Measurements from ENCODE around the gene GIT1. TPM values are rescaled to one million over a fixed set of nuclear protein-coding genes. Genes with fewer than 3 reads are reported as not detected.

The GIT1 gene
- total RNA-seq, 2 experiments from 2014 or later: 44.3 to 60.2 TPM

- intact Hi-C loops (cut with micrococcal nuclease; ENCODE audit: unreplicated experiment): no loop called here
- Histone ChIP-seq H3K4me2 (ENCODE audit: low read length) (peak overlapping the region; percentile 83), H2AFZ (ENCODE audit: low read length) (no peak overlapping the region), H3K79me2 (ENCODE audit: insufficient read depth, low read depth, low read length) (no peaks in the 10 kb centered on the region), H3K9me2 (ENCODE audit: insufficient read depth, low read length) (no peaks in the 10 kb centered on the region), H4K20me1 (ENCODE audit: insufficient read depth, low read length) (no peaks in the 10 kb centered on the region), H3K36me3 (ENCODE audit: insufficient read depth, low read length) (no peaks in the 10 kb centered on the region), H3K4me3 (ENCODE audit: low read depth, low read length, poor library complexity, severe bottlenecking) (peak overlapping the region; percentile 68), H3K9me3 (ENCODE audit: low read length) (no peaks in the 10 kb centered on the region), H3K27ac (ENCODE audit: low read depth, low read length, poor library complexity, severe bottlenecking) (no peak overlapping the region), H3K4me1 (ENCODE audit: insufficient read depth, low read length, poor library complexity, severe bottlenecking) (peaks cover 24% of the 10 kb centered on the region)
- DNase-seq (ENCODE audit: low spot score): no peak
- TF ChIP-seq EZH2phosphoT487 (IDR thresholded peaks at IDR 0.05; ENCODE audit: borderline replicate concordance, low read depth, low read length) (no peak), CTCF (conservative IDR thresholded peaks at IDR 0.05; ENCODE audit: low read length) (no peak)
- ChIA-PET CTCF (ENCODE audit: unreplicated experiment) (interaction anchor here (0.6 kb wide), 1 partner anchor 309 kb away, joined by 5 read pairs; no protein-coding TSS in a partner anchor), POLR2A (no interaction called here)
- BruUV-seq (replicated peaks): no TSS peak
Observed at GRCh38 chr17:29621751-29622194, 32.3 kb upstream of the GIT1 start.

GRCh38 chr17:29620779-29621500 is 31.5 kb upstream of the GIT1 start:
- Histone ChIP-seq H3K4me1 (ENCODE audit: insufficient read depth, low read length, poor library complexity, severe bottlenecking) (peaks cover 33% of the 10 kb centered on the region), H3K4me3 (ENCODE audit: low read depth, low read length, poor library complexity, severe bottlenecking) (no peak overlapping the region), H3K36me3 (ENCODE audit: insufficient read depth, low read length) (no peaks in the 10 kb centered on the region), H3K9me2 (ENCODE audit: insufficient read depth, low read length) (no peaks in the 10 kb centered on the region), H3K4me2 (ENCODE audit: low read length) (no peak overlapping the region), H3K79me2 (ENCODE audit: insufficient read depth, low read depth, low read length) (no peaks in the 10 kb centered on the region), H4K20me1 (ENCODE audit: insufficient read depth, low read length) (0 out of 2 replicates have a peak, but pooled peaks cover 7% of the 10 kb centered on the region), H3K27ac (ENCODE audit: low read depth, low read length, poor library complexity, severe bottlenecking) (no peak overlapping the region), H2AFZ (ENCODE audit: low read length) (no peak overlapping the region), H3K9me3 (ENCODE audit: low read length) (no peaks in the 10 kb centered on the region)
- BruUV-seq (replicated peaks): no TSS peak
- TF ChIP-seq EZH2phosphoT487 (IDR thresholded peaks at IDR 0.05; ENCODE audit: borderline replicate concordance, low read depth, low read length): no peak
- TF ChIP-seq CTCF (conservative IDR thresholded peaks at IDR 0.05; ENCODE audit: low read length): no peak
- ChIA-PET CTCF (ENCODE audit: unreplicated experiment) (no interaction called here), POLR2A (no interaction called here)
- intact Hi-C loops (cut with micrococcal nuclease; ENCODE audit: unreplicated experiment): no loop called here
- no peak for DNase-seq (ENCODE audit: low spot score)

GRCh38 chr17:29620271-29620670 is 30.8 kb upstream of the GIT1 start:
- Histone ChIP-seq H3K9me2 (ENCODE audit: insufficient read depth, low read length) (no peaks in the 10 kb centered on the region), H3K4me2 (ENCODE audit: low read length) (no peak overlapping the region), H4K20me1 (ENCODE audit: insufficient read depth, low read length) (0 out of 2 replicates have a peak, but pooled peaks cover 10% of the 10 kb centered on the region), H3K9me3 (ENCODE audit: low read length) (no peaks in the 10 kb centered on the region), H2AFZ (ENCODE audit: low read length) (no peak overlapping the region), H3K4me1 (ENCODE audit: insufficient read depth, low read length, poor library complexity, severe bottlenecking) (peaks cover 39% of the 10 kb centered on the region), H3K27ac (ENCODE audit: low read depth, low read length, poor library complexity, severe bottlenecking) (no peak overlapping the region), H3K79me2 (ENCODE audit: insufficient read depth, low read depth, low read length) (no peaks in the 10 kb centered on the region), H3K4me3 (ENCODE audit: low read depth, low read length, poor library complexity, severe bottlenecking) (no peak overlapping the region), H3K36me3 (ENCODE audit: insufficient read depth, low read length) (no peaks in the 10 kb centered on the region)
- no peak for DNase-seq (ENCODE audit: low spot score)
- BruUV-seq (replicated peaks): no TSS peak
- CTCF ChIA-PET (ENCODE audit: unreplicated experiment): no interaction called here
- POLR2A ChIA-PET: no interaction called here
- intact Hi-C loops (cut with micrococcal nuclease; ENCODE audit: unreplicated experiment): no loop called here
- TF ChIP-seq CTCF (conservative IDR thresholded peaks at IDR 0.05; ENCODE audit: low read length): no peak
- no peak for TF ChIP-seq EZH2phosphoT487 (IDR thresholded peaks at IDR 0.05; ENCODE audit: borderline replicate concordance, low read depth, low read length)
